Amniotic epithelial cell (primary cell): ENCODE data around the gene COL23A1.

ENCODE experiments used
- DNase-seq: peaks from one replicate; pipeline ENCODE4 v3.0.0-alpha.2; 2010; ENCODE audit warnings: low read depth

COL23A1 gene

GRCh38 chr5:178421699-178422399, 168.3 kb downstream of the COL23A1 start:
- DNase-seq: no peak

- no peak for DNase-seq
Measured at GRCh38 chr5:178421128-178421527, 169.1 kb downstream of the COL23A1 start.

GRCh38 chr5:178420354-178420781, 169.8 kb downstream of the COL23A1 start:
- no peak for DNase-seq

- DNase-seq: no peak
Measured at GRCh38 chr5:178419651-178420050, 170.5 kb downstream of the COL23A1 start.

- DNase-seq: no peak
Measured at GRCh38 chr5:178419196-178419595, 171.0 kb downstream of the COL23A1 start.

GRCh38 chr5:178418471-178419010, 171.7 kb downstream of the COL23A1 start:
- DNase-seq: no peak

- DNase-seq: no peak
Measured at GRCh38 chr5:178418031-178418430, 172.2 kb downstream of the COL23A1 start.

GRCh38 chr5:178417391-178417811, 172.8 kb downstream of the COL23A1 start:
- no peak for DNase-seq

GRCh38 chr5:178416919-178417318, 173.3 kb downstream of the COL23A1 start:
- DNase-seq: peak; percentile 0

- DNase-seq: no peak
Measured at GRCh38 chr5:178416206-178416882, 173.8 kb downstream of the COL23A1 start.

- DNase-seq: no peak
Measured at GRCh38 chr5:178415353-178415752, 174.8 kb downstream of the COL23A1 start.

- no peak for DNase-seq
Measured at GRCh38 chr5:178413988-178414387, 176.2 kb downstream of the COL23A1 start.

- no peak for DNase-seq
Measured at GRCh38 chr5:178411083-178411482, 179.1 kb downstream of the COL23A1 start.

GRCh38 chr5:178407646-178408045, 182.5 kb downstream of the COL23A1 start:
- no peak for DNase-seq

GRCh38 chr5:178404987-178405386, 185.2 kb downstream of the COL23A1 start:
- DNase-seq: no peak

GRCh38 chr5:178403956-178404600, 186.1 kb downstream of the COL23A1 start:
- no peak for DNase-seq

- no peak for DNase-seq
Measured at GRCh38 chr5:178403351-178403750, 186.8 kb downstream of the COL23A1 start.

GRCh38 chr5:178399701-178400095, 190.5 kb downstream of the COL23A1 start:
- no peak for DNase-seq

- no peak for DNase-seq
Measured at GRCh38 chr5:178398901-178399700, 191.1 kb downstream of the COL23A1 start.

GRCh38 chr5:178396796-178397720, 193.1 kb downstream of the COL23A1 start:
- DNase-seq: no peak

- no peak for DNase-seq
Measured at GRCh38 chr5:178394074-178394473, 196.1 kb downstream of the COL23A1 start.
